Hepatocyte (in vitro differentiated cells): ENCODE measurements around the gene SHC4. TPM values are rescaled to one million over a fixed set of nuclear protein-coding genes. Genes with fewer than 3 reads are reported as not detected.

ENCODE experiments used
- DNase-seq: peaks from one replicate; pipeline ENCODE4 v3.0.0-alpha.2; 2016; ENCODE audit warnings: low spot score
- H2AFZ ChIP-seq: fragments of 200-600 bp; sonication (generic); 2 replicates; pipeline ENCODE4 v1.6.0; 2016; ENCODE audit warnings: antibody characterized with exemption, mild to moderate bottlenecking
- H3K27ac ChIP-seq: fragments of 200-600 bp; sonication (generic); 2 replicates; pipeline ENCODE4 v1.5.1; 2016; ENCODE audit warnings: mild to moderate bottlenecking
- H3K27me3 ChIP-seq: fragments of 200-600 bp; sonication (generic); 2 replicates; pipeline ENCODE4 v1.6.1; 2016
- H3K36me3 ChIP-seq: fragments of 200-600 bp; sonication (generic); replicated peaks from 2 replicates; pipeline ENCODE4 v1.5.1; 2016; ENCODE audit warnings: low read depth; ENCODE audit not compliant: insufficient read depth
- H3K4me1 ChIP-seq: fragments of 200-600 bp; sonication (generic); 2 replicates; pipeline ENCODE4 v1.5.1; 2016; ENCODE audit warnings: mild to moderate bottlenecking, moderate library complexity; ENCODE audit not compliant: insufficient read depth
- H3K4me2 ChIP-seq: fragments of 200-600 bp; sonication (generic); 2 replicates; pipeline ENCODE4 v1.6.0; 2016
- H3K4me3 ChIP-seq: fragments of 200-600 bp; sonication (generic); 2 replicates; pipeline ENCODE4 v1.5.1; 2016; ENCODE audit warnings: mild to moderate bottlenecking
- H3K79me2 ChIP-seq: fragments of 200-600 bp; sonication (generic); 2 replicates; pipeline ENCODE4 v1.6.0; 2017; ENCODE audit warnings: mild to moderate bottlenecking
- H3K9me2 ChIP-seq: fragments of 200-600 bp; sonication (generic); replicated peaks from 2 replicates; pipeline ENCODE4 v1.6.0; 2017; ENCODE audit warnings: mild to moderate bottlenecking; ENCODE audit not compliant: insufficient read depth
- H3K9me3 ChIP-seq: fragments of 200-600 bp; sonication (generic); 2 replicates; pipeline ENCODE4 v1.5.1; 2016; ENCODE audit warnings: low read depth, mild to moderate bottlenecking
- H4K20me1 ChIP-seq: fragments of 200-600 bp; sonication (generic); 2 replicates; pipeline ENCODE4 v1.6.0; 2016; ENCODE audit warnings: mild to moderate bottlenecking; ENCODE audit not compliant: insufficient read depth, poor library complexity, severe bottlenecking
- CTCF ChIP-seq: fragments of 200-600 bp; sonication (generic); IDR thresholded peaks from 2 replicates; pipeline ENCODE4 v1.5.1; 2016; ENCODE audit warnings: antibody characterized with exemption, mild to moderate bottlenecking; ENCODE audit not compliant: poor library complexity
- EZH2 ChIP-seq: fragments of 200-600 bp; sonication (generic); IDR thresholded peaks from 2 replicates; pipeline ENCODE4 v1.6.1; 2016; ENCODE audit warnings: antibody characterized with exemption, mild to moderate bottlenecking, borderline replicate concordance
- EZH2phosphoT487 ChIP-seq: fragments of 200-600 bp; sonication (generic); IDR thresholded peaks from one replicate; pipeline ENCODE4 v1.6.1; 2018; ENCODE audit warnings: antibody characterized with exemption, mild to moderate bottlenecking, low read depth, moderate library complexity; ENCODE audit not compliant: unreplicated experiment, severe bottlenecking
- WGBS: methylation state at CpG from one replicate; pipeline ENCODE4 v1.1.6; 2016; ENCODE audit warnings: low lambda C conversion rate; ENCODE audit errors: missing lambda C conversion rate; 5-methylcytosine and 5-hydroxymethylcytosine counted together
- polyA plus RNA-seq: library from polyadenylated mRNA; unstranded; fragments of >200 nt; fragmentation: Nextera tagmentation; extraction: Ambion mirVana; gene quantifications from 2 replicates; pipeline ENCODE4 v1.2.1, GENCODE V29; 2016
- total RNA-seq: library from RNA; depleted of rRNA; stranded (reverse); fragments of >200 nt; gene quantifications from 2 replicates; pipeline ENCODE4 v1.2.3, GENCODE V29; 2014

The SHC4 gene
- total and polyA plus RNA-seq, 2 experiments from 2014 or later: 0.75 to 1.00 TPM

GRCh38 chr15:48890375-48890972, 73.2 kb downstream of the SHC4 start:
- no peaks in the 10 kb centered on the region for H3K4me1 ChIP-seq
- 59% methylated on average over 10 of the region's 10 CpGs for WGBS
- no peak overlapping the region for H3K4me3 ChIP-seq
- H3K27me3 ChIP-seq: no peaks in the 10 kb centered on the region
- TF ChIP-seq EZH2phosphoT487: no peak
- no peak for TF ChIP-seq EZH2
- no peak for TF ChIP-seq CTCF
- peak overlapping the region; percentile 67 for H3K27ac ChIP-seq
- H3K4me2 ChIP-seq: peak overlapping the region; percentile 64
- H4K20me1 ChIP-seq: no peaks in the 10 kb centered on the region
- H2AFZ ChIP-seq: peak overlapping the region; percentile 49
- no peak for DNase-seq
- no peaks in the 10 kb centered on the region for H3K36me3 ChIP-seq
- no peaks in the 10 kb centered on the region for H3K79me2 ChIP-seq
- no peaks in the 10 kb centered on the region for H3K9me2 ChIP-seq
- no peaks in the 10 kb centered on the region for H3K9me3 ChIP-seq

GRCh38 chr15:48889925-48890324, 73.8 kb downstream of the SHC4 start:
- no peak overlapping the region for H2AFZ ChIP-seq

GRCh38 chr15:48888836-48889235, 74.9 kb downstream of the SHC4 start:
- Histone ChIP-seq H3K4me3 (no peak overlapping the region), H2AFZ (no peak overlapping the region), H3K27me3 (no peaks in the 10 kb centered on the region), H3K9me2 (no peaks in the 10 kb centered on the region), H3K4me2 (no peak overlapping the region), H3K79me2 (no peaks in the 10 kb centered on the region), H4K20me1 (no peaks in the 10 kb centered on the region), H3K9me3 (no peaks in the 10 kb centered on the region), H3K36me3 (no peaks in the 10 kb centered on the region), H3K27ac (no peak overlapping the region), H3K4me1 (no peaks in the 10 kb centered on the region)
- 86% methylated on average over 1 of the region's 1 CpG for WGBS
- TF ChIP-seq EZH2phosphoT487 (no peak), CTCF (no peak), EZH2 (no peak)
- no peak for DNase-seq

More at GRCh38 chr15:48889925-48890324, 73.8 kb downstream of the SHC4 start:
- Histone ChIP-seq H3K4me2 (peak overlapping the region; percentile 64), H3K27me3 (no peaks in the 10 kb centered on the region), H3K79me2 (no peaks in the 10 kb centered on the region), H3K4me1 (no peaks in the 10 kb centered on the region), H3K4me3 (no peak overlapping the region), H3K9me3 (no peaks in the 10 kb centered on the region), H4K20me1 (no peaks in the 10 kb centered on the region), H3K27ac (no peak overlapping the region), H3K9me2 (no peaks in the 10 kb centered on the region), H3K36me3 (no peaks in the 10 kb centered on the region)
- TF ChIP-seq CTCF (no peak), EZH2 (no peak), EZH2phosphoT487 (no peak)
- 83% methylated on average over 3 of the region's 3 CpGs for WGBS
- DNase-seq: no peak

- no peak for DNase-seq
- Histone ChIP-seq H3K4me1 (no peaks in the 10 kb centered on the region), H3K9me2 (no peaks in the 10 kb centered on the region), H3K4me3 (no peak overlapping the region), H3K79me2 (no peaks in the 10 kb centered on the region), H3K4me2 (no peak overlapping the region), H3K36me3 (no peaks in the 10 kb centered on the region), H2AFZ (no peak overlapping the region), H3K27me3 (no peaks in the 10 kb centered on the region), H4K20me1 (no peaks in the 10 kb centered on the region), H3K9me3 (no peaks in the 10 kb centered on the region), H3K27ac (no peak overlapping the region)
- TF ChIP-seq EZH2phosphoT487 (no peak), CTCF (no peak), EZH2 (no peak)
- 93% methylated on average over 4 of the region's 4 CpGs for WGBS
Measured at GRCh38 chr15:48888191-48888590, 75.5 kb downstream of the SHC4 start.
